Uterus (tissue), 4 donors: ENCODE data around the gene WDR59. TPM values are rescaled to one million over a fixed set of nuclear protein-coding genes. Genes with fewer than 3 reads are reported as not detected.
A peak's percentile ranks its signal among the peaks of the same experiment; 100 is the strongest.

ENCODE experiments used
- DNase-seq, 2 donors: peaks; one replicate each; pipeline ENCODE4 v3.0.0-alpha.2; 2019 to 2020
- H3K27ac ChIP-seq, 2 donors: fragments of 200-600 bp; sonication (generic); 1 replicate in 1 of 2; 2 replicates in 1 of 2; pipeline ENCODE4 v1.5.1; 2016 to 2018
- H3K27me3 ChIP-seq, 2 donors: fragments of 200-600 bp; sonication (generic); one replicate each; pipeline ENCODE4 v1.5.1; 2018 to 2019; ENCODE audit warnings: control low read depth in 1 of 2
- H3K36me3 ChIP-seq, 2 donors: fragments of 200-600 bp; sonication (generic); one replicate each; pipeline ENCODE4 v1.5.1; 2019; ENCODE audit warnings: control low read depth in 1 of 2
- H3K4me1 ChIP-seq, 2 donors: fragments of 200-600 bp; sonication (generic); one replicate each; pipeline ENCODE4 v1.5.1; 2018 to 2019; ENCODE audit warnings: control low read depth in 1 of 2
- H3K4me3 ChIP-seq, 2 donors: fragments of 200-600 bp; sonication (generic); 1 replicate in 1 of 2; 2 replicates in 1 of 2; pipeline ENCODE4 v1.5.1; 2018 to 2019; ENCODE audit warnings: mild to moderate bottlenecking in 1 of 2
- H3K9me3 ChIP-seq, 2 donors: fragments of 200-600 bp; sonication (generic); one replicate each; pipeline ENCODE4 v1.5.1; 2019; ENCODE audit warnings: control low read depth in 1 of 2
- POLR2A ChIP-seq, 2 donors: fragments of 450-650 bp; IDR thresholded peaks; one replicate each; pipeline ENCODE4 v1.6.1; 2016; ENCODE audit warnings: antibody characterized with exemption in 2 of 2, mild to moderate bottlenecking in 1 of 2, moderate library complexity in 1 of 2
- intact Hi-C: fragments of 100-400 bp; cut with DNase I; formaldehyde crosslinking; loops from one replicate; pipeline ENCODE4 v1.15.1; 2023; ENCODE audit warnings: low total_unique reads
- total RNA-seq, 4 donors: library from RNA; depleted of rRNA in 3 of 4; stranded (reverse); fragments of >200 nt in 3 of 4; gene quantifications; one replicate each; pipeline versions ENCODE4 v1.1.0 to v1.2.4, GENCODE V29; 2014 to 2023
- TF ChIP-seq, protein P1 (sequence below), 4 experiments: fragments of 200-600 bp in 2 of 4; fragments of 450-650 bp in 2 of 4; sonication (generic) in 2 of 4; IDR thresholded peaks; one replicate each; pipeline ENCODE4 v1.5.1; 2016 to 2019; ENCODE audit warnings: antibody characterized with exemption in 4 of 4, mild to moderate bottlenecking in 2 of 4, moderate library complexity in 1 of 4
- donor health status: DM: yes; HTN: yes; CAD: no.

WDR59 gene
- total RNA-seq, 4 donors from 2014 or later = 37.1 to 103 (median 65.0) TPM

DNA sequence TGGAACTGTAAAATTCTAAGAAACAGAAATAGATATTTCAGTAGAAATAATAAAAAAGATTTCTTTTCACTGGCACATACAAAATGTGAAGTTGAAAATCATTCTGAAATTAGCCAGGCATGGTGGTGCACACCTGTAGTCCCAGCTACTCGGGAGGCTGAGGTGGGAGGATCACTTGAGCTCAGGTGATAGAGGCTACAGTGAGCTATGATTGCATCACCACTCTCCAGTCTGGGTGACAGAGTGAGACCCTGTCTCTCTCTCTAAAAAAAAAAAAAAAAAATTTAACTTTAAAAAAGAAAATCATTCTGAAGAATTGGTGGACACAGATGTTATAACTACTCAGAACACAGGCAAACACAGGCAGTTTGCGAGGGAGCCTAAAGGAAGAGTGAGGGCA is 112.6 kb downstream of the WDR59 start:
- Histone ChIP-seq H3K27ac (no peak overlapping the region), H3K36me3 (no peaks in the 10 kb centered on the region), H3K4me1 (no peaks in the 10 kb centered on the region), H3K9me3 (no peaks in the 10 kb centered on the region), H3K4me3 (no peak overlapping the region), H3K27me3 (no peaks in the 10 kb centered on the region)
- intact Hi-C loops = no loop called here
- no peak for TF ChIP-seq POLR2A (IDR thresholded peaks at IDR 0.05)
- TF ChIP-seq, protein P1, sequence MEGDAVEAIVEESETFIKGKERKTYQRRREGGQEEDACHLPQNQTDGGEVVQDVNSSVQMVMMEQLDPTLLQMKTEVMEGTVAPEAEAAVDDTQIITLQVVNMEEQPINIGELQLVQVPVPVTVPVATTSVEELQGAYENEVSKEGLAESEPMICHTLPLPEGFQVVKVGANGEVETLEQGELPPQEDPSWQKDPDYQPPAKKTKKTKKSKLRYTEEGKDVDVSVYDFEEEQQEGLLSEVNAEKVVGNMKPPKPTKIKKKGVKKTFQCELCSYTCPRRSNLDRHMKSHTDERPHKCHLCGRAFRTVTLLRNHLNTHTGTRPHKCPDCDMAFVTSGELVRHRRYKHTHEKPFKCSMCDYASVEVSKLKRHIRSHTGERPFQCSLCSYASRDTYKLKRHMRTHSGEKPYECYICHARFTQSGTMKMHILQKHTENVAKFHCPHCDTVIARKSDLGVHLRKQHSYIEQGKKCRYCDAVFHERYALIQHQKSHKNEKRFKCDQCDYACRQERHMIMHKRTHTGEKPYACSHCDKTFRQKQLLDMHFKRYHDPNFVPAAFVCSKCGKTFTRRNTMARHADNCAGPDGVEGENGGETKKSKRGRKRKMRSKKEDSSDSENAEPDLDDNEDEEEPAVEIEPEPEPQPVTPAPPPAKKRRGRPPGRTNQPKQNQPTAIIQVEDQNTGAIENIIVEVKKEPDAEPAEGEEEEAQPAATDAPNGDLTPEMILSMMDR (IDR thresholded peaks at IDR 0.05) = no peak
- DNase-seq = no peak

- Histone ChIP-seq H3K36me3 (no peaks in the 10 kb centered on the region), H3K27me3 (no peaks in the 10 kb centered on the region), H3K9me3 (no peaks in the 10 kb centered on the region), H3K27ac (no peak overlapping the region), H3K4me1 (no peaks in the 10 kb centered on the region), H3K4me3 (no peak overlapping the region)
- no peak for DNase-seq
- intact Hi-C loops = no loop called here
- TF ChIP-seq, protein P1 (IDR thresholded peaks at IDR 0.05) = no peak
- no peak for TF ChIP-seq POLR2A (IDR thresholded peaks at IDR 0.05)
Measured at GRCh38 chr16:74871608-74872007, 113.3 kb downstream of the WDR59 start.

- Histone ChIP-seq H3K4me1 (no peaks in the 10 kb centered on the region), H3K27ac (peak overlapping the region; percentile 62 to 64), H3K27me3 (no peaks in the 10 kb centered on the region), H3K9me3 (no peaks in the 10 kb centered on the region), H3K4me3 (no peak overlapping the region), H3K36me3 (no peaks in the 10 kb centered on the region)
- intact Hi-C loops = no loop called here
- TF ChIP-seq POLR2A (IDR thresholded peaks at IDR 0.05) = peak in 1 of 2 donors; percentile 67
- TF ChIP-seq, protein P1 (IDR thresholded peaks at IDR 0.05) = no peak
- no peak for DNase-seq
Measured at GRCh38 chr16:74868501-74868900, 116.4 kb downstream of the WDR59 start.

GRCh38 chr16:74868035-74868434 is 116.9 kb downstream of the WDR59 start:
- H3K27me3 ChIP-seq = no peaks in the 10 kb centered on the region
- intact Hi-C loops = no loop called here
- TF ChIP-seq, protein P1 (IDR thresholded peaks at IDR 0.05) = no peak
- no peak for TF ChIP-seq POLR2A (IDR thresholded peaks at IDR 0.05)
- DNase-seq = no peak
- no peaks in the 10 kb centered on the region for H3K4me1 ChIP-seq
- no peaks in the 10 kb centered on the region for H3K9me3 ChIP-seq
- no peaks in the 10 kb centered on the region for H3K36me3 ChIP-seq
- H3K4me3 ChIP-seq = no peak overlapping the region
- peak overlapping the region; percentile 33 to 64 for H3K27ac ChIP-seq

GRCh38 chr16:74867281-74867849 is 117.6 kb downstream of the WDR59 start:
- H3K27me3 ChIP-seq = no peaks in the 10 kb centered on the region
- no peaks in the 10 kb centered on the region for H3K4me1 ChIP-seq
- intact Hi-C loops = no loop called here
- H3K4me3 ChIP-seq = no peak overlapping the region
- TF ChIP-seq POLR2A (IDR thresholded peaks at IDR 0.05) = no peak
- TF ChIP-seq, protein P1 (IDR thresholded peaks at IDR 0.05) = no peak
- H3K36me3 ChIP-seq = no peaks in the 10 kb centered on the region
- H3K9me3 ChIP-seq = no peaks in the 10 kb centered on the region
- DNase-seq = no peak
- peak overlapping the region; percentile 33 to 64 for H3K27ac ChIP-seq
